Jurkat, Clone E6-1 (cell line): ENCODE results near the gene CFAP251. TPM values are rescaled to one million over a fixed set of nuclear protein-coding genes. Genes with fewer than 3 reads are reported as not detected.
A peak's percentile ranks its signal among the peaks of the same experiment; 100 is the strongest.
"Not testable (repeated sequence)": the region's sequence is repeated elsewhere in the genome, so short reads cannot be mapped to it uniquely, and the experiment has no call there.

Source experiments
- DNase-seq: peaks from one replicate; pipeline ENCODE4 v3.0.0-alpha.2; 2011; ENCODE audit warnings: low read depth, low spot score
- H3K4me3 ChIP-seq: 2 replicates; pipeline ENCODE4 v1.5.1; 2011; ENCODE audit warnings: mild to moderate bottlenecking, low read length, control low read depth, moderate library complexity
- polyA plus RNA-seq: library from polyadenylated mRNA; unstranded; fragments of >200 nt; gene quantifications from one replicate; pipeline ENCODE4 v1.2.1, GENCODE V29; 2012; ENCODE audit warnings: missing spikeins; ENCODE audit not compliant: insufficient read length, insufficient read depth

CFAP251 gene
- 0.43 TPM for polyA plus RNA-seq

- peak; percentile 88 for DNase-seq
- H3K4me3 ChIP-seq, result peak within 1 kb of the TSS; percentile 52
Measured at GRCh38 chr12:121917950-121918678, at the start of gene CFAP251. Gene CFAP251 (plus strand): TSS chr12:121918592. CDS start chr12:121921306, 2,714 bp downstream.

GRCh38 chr12:121869229-121869628 is 49.2 kb upstream of the CFAP251 start:
- DNase-seq, H3K4me3 ChIP-seq: not testable (repeated sequence)

GRCh38 chr12:121871467-121871866 is 46.9 kb upstream of the CFAP251 start:
- DNase-seq, result no peak
- no peak overlapping the region for H3K4me3 ChIP-seq

- no peak overlapping the region for H3K4me3 ChIP-seq
- no peak for DNase-seq
Measured at GRCh38 chr12:121872546-121873215, 45.7 kb upstream of the CFAP251 start.

- H3K4me3 ChIP-seq, result no peak overlapping the region
- DNase-seq, result no peak
Measured at GRCh38 chr12:121873216-121873569, 45.2 kb upstream of the CFAP251 start.

- no peak overlapping the region for H3K4me3 ChIP-seq
- DNase-seq, result no peak
Measured at GRCh38 chr12:121874071-121874470, 44.3 kb upstream of the CFAP251 start.

GRCh38 chr12:121875582-121875981 is 42.8 kb upstream of the CFAP251 start:
- no peak for DNase-seq
- H3K4me3 ChIP-seq, result no peak overlapping the region

GRCh38 chr12:121876080-121876447 is 42.3 kb upstream of the CFAP251 start:
- DNase-seq, H3K4me3 ChIP-seq: not testable (repeated sequence)

GRCh38 chr12:121883315-121883660 is 35.1 kb upstream of the CFAP251 start:
- no peak for DNase-seq

GRCh38 chr12:121885129-121885528 is 33.3 kb upstream of the CFAP251 start:
- H3K4me3 ChIP-seq, DNase-seq: not testable (repeated sequence)

More at GRCh38 chr12:121883315-121883660, 35.1 kb upstream of the CFAP251 start:
- H3K4me3 ChIP-seq, result no peak overlapping the region

- DNase-seq, result no peak
- H3K4me3 ChIP-seq, result peak overlapping the region; percentile 75
Measured at GRCh38 chr12:121888083-121888477, 30.3 kb upstream of the CFAP251 start.

- H3K4me3 ChIP-seq, result peak within 1 kb of the TSS; percentile 75
- DNase-seq, result peak; percentile 97
Measured at GRCh38 chr12:121888478-121889273, 29.7 kb upstream of the CFAP251 start, which contains the start of gene PSMD9. Gene PSMD9 (plus strand): TSS chr12:121888790. CDS start chr12:121888857, 67 bp downstream.

- H3K4me3 ChIP-seq, result peak overlapping the region; percentile 75
- no peak for DNase-seq
Measured at GRCh38 chr12:121889274-121889624, 29.1 kb upstream of the CFAP251 start.

- DNase-seq, result not testable (repeated sequence)
- peak overlapping the region; percentile 75 for H3K4me3 ChIP-seq
Measured at GRCh38 chr12:121889661-121890060, 28.7 kb upstream of the CFAP251 start.

- no peak for DNase-seq
- no peak overlapping the region for H3K4me3 ChIP-seq
Measured at GRCh38 chr12:121892673-121893561, 25.5 kb upstream of the CFAP251 start.

- peak; percentile 65 for DNase-seq
Measured at GRCh38 chr12:121893961-121894460, 24.4 kb upstream of the CFAP251 start.

GRCh38 chr12:121894633-121895032 is 23.8 kb upstream of the CFAP251 start:
- H3K4me3 ChIP-seq, result no peak overlapping the region
- peak; percentile 29 for DNase-seq

More at GRCh38 chr12:121893961-121894460, 24.4 kb upstream of the CFAP251 start:
- no peak overlapping the region for H3K4me3 ChIP-seq

- no peak for DNase-seq
- no peak overlapping the region for H3K4me3 ChIP-seq
Measured at GRCh38 chr12:121898287-121898686, 20.1 kb upstream of the CFAP251 start.

- no peak overlapping the region for H3K4me3 ChIP-seq
- DNase-seq, result no peak
Measured at GRCh38 chr12:121899590-121899989, 18.8 kb upstream of the CFAP251 start.
